Upper lobe of left lung (tissue), 6 donors: ENCODE data around the gene A3GALT2. TPM values are rescaled to one million over a fixed set of nuclear protein-coding genes. Genes with fewer than 3 reads are reported as not detected.

Experiments
- ATAC-seq, 2 donors: fragments of 200-7000 bp; cut with Tn5 transposase; one replicate each; pipeline ENCODE4 v1.9.1; 2022; ENCODE audit warnings: mild to moderate bottlenecking in 2 of 2, moderate library complexity in 2 of 2; ENCODE audit not compliant: low FRiP score in 2 of 2
- DNase-seq, 2 donors: peaks; one replicate each; pipeline ENCODE4 v3.0.0-alpha.2; 2019 to 2020
- H3K27ac ChIP-seq, 4 donors: fragments of 200-600 bp; sonication (generic); one replicate each; pipeline ENCODE4 v1.5.1; 2016 to 2019
- H3K27me3 ChIP-seq, 4 donors: fragments of 200-600 bp; sonication (generic); one replicate each; pipeline ENCODE4 v1.5.1; 2017 to 2019
- H3K36me3 ChIP-seq, 4 donors: fragments of 200-600 bp; sonication (generic); one replicate each; pipeline ENCODE4 v1.5.1; 2016 to 2019
- H3K4me1 ChIP-seq, 4 donors: fragments of 200-600 bp; sonication (generic); one replicate each; pipeline ENCODE4 v1.5.1; 2018 to 2019
- H3K4me3 ChIP-seq, 4 donors: fragments of 200-600 bp; sonication (generic); one replicate each; pipeline ENCODE4 v1.5.1; 2017 to 2019; ENCODE audit warnings: mild to moderate bottlenecking in 2 of 4, moderate library complexity in 1 of 4
- H3K9me3 ChIP-seq, 4 donors: fragments of 200-600 bp; sonication (generic); one replicate each; pipeline ENCODE4 v1.5.1; 2018 to 2019
- EP300 ChIP-seq, 4 donors: sonication (generic); formaldehyde crosslinking; IDR thresholded peaks; one replicate each; pipeline ENCODE4 v1.5.1; 2017; ENCODE audit warnings: antibody characterized with exemption in 4 of 4, control low read depth in 2 of 4
- POLR2A ChIP-seq, 4 donors: fragments of 450-650 bp; IDR thresholded peaks; one replicate each; pipeline ENCODE4 v1.5.1; 2016 to 2017; ENCODE audit warnings: antibody characterized with exemption in 4 of 4, mild to moderate bottlenecking in 2 of 4
- POLR2AphosphoS5 ChIP-seq, 2 donors: sonication (generic); formaldehyde crosslinking; IDR thresholded peaks; one replicate each; pipeline ENCODE4 v1.5.1; 2017; ENCODE audit warnings: antibody characterized with exemption in 2 of 2
- WGBS, 2 donors: methylation state at CpG; one replicate each; pipeline ENCODE4 v1.1.5; 2017 to 2018; 5-methylcytosine and 5-hydroxymethylcytosine counted together
- total RNA-seq, 6 donors: library from RNA; depleted of rRNA in 4 of 6; stranded (reverse); fragments of >200 nt in 4 of 6; gene quantifications; one replicate each; pipeline versions ENCODE4 v1.1.0 to v1.2.1, GENCODE V29; 2016 to 2021
- TF ChIP-seq, protein P1 (sequence below), 6 experiments: fragments of 450-650 bp in 4 of 6; fragments of 200-600 bp in 2 of 6; sonication (generic) in 2 of 6; IDR thresholded peaks; one replicate each; pipeline ENCODE4 v1.5.1; 2016 to 2019; ENCODE audit warnings: antibody characterized with exemption in 6 of 6
- donor health status: DM: no; HTN: no; CAD: no; lungs with moderate emphysema.
- donor health status: DM: no; HTN: yes; CAD: no; lungs with severe emphysema.

Gene A3GALT2
- total RNA-seq, 6 donors from 2014 or later, result 0.79 to 0.91 TPM; not detected in 4

DNA sequence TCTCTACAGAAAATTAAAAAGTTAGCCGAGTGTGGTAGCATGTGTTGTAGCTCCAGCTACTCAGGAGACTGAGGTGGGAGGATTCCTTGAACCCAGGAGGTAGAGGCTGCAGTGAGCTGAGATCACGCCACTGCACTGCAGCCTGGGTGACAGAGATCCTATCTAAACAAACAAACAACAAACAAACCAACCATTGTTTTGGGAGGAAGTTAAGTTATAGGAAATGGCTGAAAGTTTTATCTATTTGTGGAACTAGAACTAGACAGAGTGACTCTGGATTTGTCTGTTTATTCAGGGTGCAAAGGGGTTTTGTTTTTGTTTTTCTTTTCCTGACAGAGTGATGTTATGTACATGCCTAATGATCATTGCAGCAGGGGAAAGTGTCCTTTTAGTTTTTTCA, 33.6 kb downstream of the A3GALT2 start:
- Histone ChIP-seq H3K27me3 (no peaks in the 10 kb centered on the region), H3K4me1 (peaks cover 0 to 8% (median 2%) of the 10 kb centered on the region in 4 donors), H3K36me3 (peaks cover 0 to 10% (median 3%) of the 10 kb centered on the region in 4 donors), H3K9me3 (no peaks in the 10 kb centered on the region), H3K4me3 (no peak overlapping the region), H3K27ac (peak overlapping the region in 2 of 4 donors; percentile 44 to 62)
- WGBS, 2 donors, result 68 to 73% methylated on average over 2 of the region's 2 CpGs
- ATAC-seq (no peak), DNase-seq (no peak)
- no peak for TF ChIP-seq EP300 (IDR thresholded peaks at IDR 0.05)
- no peak for TF ChIP-seq POLR2A (IDR thresholded peaks at IDR 0.05)
- TF ChIP-seq POLR2AphosphoS5 (IDR thresholded peaks at IDR 0.05), result no peak

DNA sequence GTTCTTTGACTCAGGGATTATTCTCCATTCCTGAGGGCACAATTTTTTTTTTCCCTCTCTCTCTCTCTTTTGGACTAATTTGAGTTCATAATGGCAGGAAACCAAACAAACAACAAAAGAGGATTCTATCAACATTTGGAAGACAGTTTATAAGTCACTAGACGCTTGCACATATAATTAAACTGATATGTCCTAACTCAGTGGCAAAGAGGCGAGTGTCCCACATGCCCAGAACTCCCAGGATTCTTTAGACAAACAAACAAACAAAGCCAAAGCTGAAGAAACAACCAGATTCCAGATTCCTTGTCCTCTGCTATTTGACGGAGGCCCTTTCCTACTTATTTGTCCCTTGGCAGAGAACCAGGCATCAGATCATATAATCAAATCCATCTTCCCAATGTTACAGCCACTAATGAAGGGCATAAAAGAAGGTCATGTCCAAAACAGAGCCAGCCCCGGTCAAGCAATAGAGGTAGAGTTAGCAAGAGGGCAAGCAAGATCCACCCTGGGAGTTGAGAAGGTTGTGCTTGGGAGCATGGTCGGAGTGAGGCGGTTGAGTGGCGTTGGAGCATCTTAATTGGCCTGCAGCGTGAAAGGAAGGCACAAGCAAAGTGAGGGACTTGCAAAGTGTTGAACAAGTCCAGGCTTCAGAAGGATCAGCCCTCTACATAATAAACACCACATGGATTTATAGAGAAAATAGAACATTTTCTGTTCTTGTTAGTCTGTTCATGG, 34.3 kb downstream of the A3GALT2 start:
- no peak for ATAC-seq
- 69 to 71% methylated on average over 8 of the region's 8 CpGs for WGBS, 2 donors
- Histone ChIP-seq H3K9me3 (no peaks in the 10 kb centered on the region), H3K36me3 (peaks cover under 1 to 17% (median 9%) of the 10 kb centered on the region in 4 donors), H3K4me1 (peaks cover 0 to 8% (median 2%) of the 10 kb centered on the region in 4 donors), H3K27me3 (no peaks in the 10 kb centered on the region), H3K4me3 (no peak overlapping the region), H3K27ac (peak overlapping the region in 3 of 4 donors; percentile 36 to 62 (median 38))
- TF ChIP-seq, protein P1, sequence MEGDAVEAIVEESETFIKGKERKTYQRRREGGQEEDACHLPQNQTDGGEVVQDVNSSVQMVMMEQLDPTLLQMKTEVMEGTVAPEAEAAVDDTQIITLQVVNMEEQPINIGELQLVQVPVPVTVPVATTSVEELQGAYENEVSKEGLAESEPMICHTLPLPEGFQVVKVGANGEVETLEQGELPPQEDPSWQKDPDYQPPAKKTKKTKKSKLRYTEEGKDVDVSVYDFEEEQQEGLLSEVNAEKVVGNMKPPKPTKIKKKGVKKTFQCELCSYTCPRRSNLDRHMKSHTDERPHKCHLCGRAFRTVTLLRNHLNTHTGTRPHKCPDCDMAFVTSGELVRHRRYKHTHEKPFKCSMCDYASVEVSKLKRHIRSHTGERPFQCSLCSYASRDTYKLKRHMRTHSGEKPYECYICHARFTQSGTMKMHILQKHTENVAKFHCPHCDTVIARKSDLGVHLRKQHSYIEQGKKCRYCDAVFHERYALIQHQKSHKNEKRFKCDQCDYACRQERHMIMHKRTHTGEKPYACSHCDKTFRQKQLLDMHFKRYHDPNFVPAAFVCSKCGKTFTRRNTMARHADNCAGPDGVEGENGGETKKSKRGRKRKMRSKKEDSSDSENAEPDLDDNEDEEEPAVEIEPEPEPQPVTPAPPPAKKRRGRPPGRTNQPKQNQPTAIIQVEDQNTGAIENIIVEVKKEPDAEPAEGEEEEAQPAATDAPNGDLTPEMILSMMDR (IDR thresholded peaks at IDR 0.05), result no peak
- DNase-seq, result no peak

DNA sequence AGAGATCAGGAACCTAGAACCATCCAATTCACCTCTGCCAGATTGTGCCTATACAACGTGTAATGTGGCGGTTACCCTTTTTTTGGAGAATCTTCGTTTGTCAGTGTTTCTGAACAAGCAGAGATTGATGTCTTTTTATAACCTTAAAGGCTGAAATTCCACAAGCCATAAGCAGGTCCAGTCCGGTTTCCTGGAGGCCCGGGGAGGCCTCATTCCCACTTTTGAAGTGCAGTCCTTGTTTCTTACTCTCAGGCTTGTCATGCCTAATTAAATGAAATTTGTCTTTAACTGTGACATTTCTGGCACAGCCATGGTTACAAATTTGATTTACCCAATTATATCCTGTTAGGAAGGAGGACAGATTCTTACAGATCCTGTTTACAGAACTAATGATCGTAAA, 36.8 kb downstream of the A3GALT2 start:
- H3K27ac ChIP-seq, result no peak overlapping the region
- ATAC-seq, result no peak
- peaks cover 8 to 33% (median 25%) of the 10 kb centered on the region in 4 donors for H3K36me3 ChIP-seq
- peaks cover 0 to 8% (median 2%) of the 10 kb centered on the region in 4 donors for H3K4me1 ChIP-seq
- H3K4me3 ChIP-seq, result no peak overlapping the region
- H3K27me3 ChIP-seq, result no peaks in the 10 kb centered on the region
- no peak for DNase-seq
- no peaks in the 10 kb centered on the region for H3K9me3 ChIP-seq
- TF ChIP-seq EP300 (IDR thresholded peaks at IDR 0.05) (no peak), POLR2AphosphoS5 (IDR thresholded peaks at IDR 0.05) (no peak), POLR2A (IDR thresholded peaks at IDR 0.05) (no peak)
- TF ChIP-seq, protein P1 (IDR thresholded peaks at IDR 0.05), result no peak
- WGBS, 2 donors, result 68 to 75% methylated on average over 6 of the region's 6 CpGs

DNA sequence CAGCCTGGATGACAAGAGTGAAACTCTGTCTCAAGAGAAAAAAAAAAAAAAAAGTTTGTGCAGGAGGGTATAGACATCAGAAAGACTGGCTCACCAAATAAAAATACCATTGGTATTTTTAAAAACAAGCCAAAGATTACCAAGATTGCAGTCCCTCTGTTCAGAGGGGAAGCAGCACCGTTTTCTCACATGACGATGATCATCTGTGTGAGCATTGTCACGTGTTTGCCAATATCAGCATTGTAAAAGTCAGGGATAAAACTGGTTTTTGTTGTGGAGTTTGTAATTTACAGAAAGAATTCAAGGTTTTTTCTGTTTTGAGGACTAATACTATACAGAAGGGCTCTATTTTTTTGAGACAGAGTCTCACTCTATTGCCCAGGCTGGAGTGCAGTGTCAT, 38.1 kb downstream of the A3GALT2 start:
- H3K36me3 ChIP-seq, result peaks cover 8 to 46% (median 26%) of the 10 kb centered on the region in 4 donors
- WGBS, 2 donors, result 87 to 90% methylated on average over 3 of the region's 3 CpGs

DNA sequence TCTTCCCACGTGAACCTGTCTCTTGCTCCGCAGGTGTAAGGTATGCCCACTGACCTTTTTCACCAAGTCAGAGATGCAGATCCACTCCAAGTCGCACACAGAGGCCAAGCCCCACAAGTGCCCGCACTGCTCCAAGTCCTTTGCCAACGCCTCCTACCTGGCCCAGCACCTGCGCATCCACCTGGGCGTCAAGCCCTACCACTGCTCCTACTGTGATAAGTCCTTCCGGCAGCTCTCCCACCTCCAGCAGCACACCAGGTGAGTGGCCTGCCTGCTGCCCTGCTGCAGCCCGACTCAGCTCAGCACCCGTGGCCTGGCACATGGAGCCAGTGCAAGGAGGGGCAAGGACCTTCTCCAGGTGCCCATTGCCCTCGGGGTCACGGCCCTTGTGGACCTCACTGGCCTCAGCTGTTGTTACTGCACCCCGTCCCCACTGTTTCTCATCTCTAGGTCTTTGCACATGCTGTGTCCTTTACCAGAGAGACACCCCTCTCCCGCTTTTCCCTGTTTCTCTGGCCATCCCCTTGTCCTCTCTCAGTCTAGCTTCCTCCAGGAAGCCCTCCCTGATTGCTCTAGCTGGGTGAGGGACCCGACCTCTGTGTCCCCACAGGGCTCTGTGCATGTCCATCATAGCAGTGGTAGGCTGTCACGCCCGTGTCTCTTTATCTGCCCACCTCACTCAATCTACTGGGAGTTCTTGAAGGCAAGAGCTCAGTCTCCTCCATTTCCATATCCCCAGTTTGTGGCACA, 39.2 kb downstream of the A3GALT2 start:
- TF ChIP-seq POLR2AphosphoS5 (IDR thresholded peaks at IDR 0.05) (no peak), POLR2A (IDR thresholded peaks at IDR 0.05) (no peak), EP300 (IDR thresholded peaks at IDR 0.05) (no peak)
- TF ChIP-seq, protein P1 (IDR thresholded peaks at IDR 0.05), result no peak
- H3K4me3 ChIP-seq, result no peak overlapping the region
- H3K36me3 ChIP-seq, result peaks cover 8 to 56% (median 34%) of the 10 kb centered on the region in 4 donors
- ATAC-seq (no peak), DNase-seq (peak in 1 of 2 donors; percentile 54)
- no peaks in the 10 kb centered on the region for H3K27me3 ChIP-seq
- peaks cover 0 to 3% (median 1%) of the 10 kb centered on the region in 4 donors for H3K4me1 ChIP-seq
- H3K9me3 ChIP-seq, result no peaks in the 10 kb centered on the region
- H3K27ac ChIP-seq, result no peak overlapping the region
- WGBS, 2 donors, result 94% methylated on average over 15 to 17 of the region's 17 CpGs

More for the DNA sequence above, 38.1 kb downstream of the A3GALT2 start:
- no peak overlapping the region for H3K27ac ChIP-seq
- H3K27me3 ChIP-seq, result no peaks in the 10 kb centered on the region
- no peak overlapping the region for H3K4me3 ChIP-seq
- H3K4me1 ChIP-seq, result peaks cover 0 to 4% (median 2%) of the 10 kb centered on the region in 4 donors
- ATAC-seq (no peak), DNase-seq (no peak)
- TF ChIP-seq, protein P1 (IDR thresholded peaks at IDR 0.05), result no peak
- no peaks in the 10 kb centered on the region for H3K9me3 ChIP-seq
